Panc1 (cell line): ENCODE results near the gene MTR. TPM values are rescaled to one million over a fixed set of nuclear protein-coding genes. Genes with fewer than 3 reads are reported as not detected.

Source experiments
- ATAC-seq: fragments of 200-7000 bp; cut with Tn5 transposase; 2 replicates; pipeline ENCODE4 v1.9.1; 2020; ENCODE audit warnings: mild to moderate bottlenecking, moderate library complexity
- BruUV-seq: library from RNA; stranded (reverse); fragments of 400-500 nt; replicated peaks from 2 replicates; lab custom pipeline; 2021; lab: Mats Ljungman, UMichigan
- CTCF ChIA-PET: fragments of 300-600 bp; sonication (Branson Sonifier 250); formaldehyde crosslinking; loops from one replicate; lab custom pipeline; 2022; ENCODE audit warnings: antibody characterized with exemption; lab: Charles Lee
- POLR2A ChIA-PET: fragments of 300-600 bp; sonication (Branson Sonifier 250); formaldehyde crosslinking; loops from one replicate; lab custom pipeline; 2022; ENCODE audit warnings: antibody characterized with exemption; lab: Charles Lee
- DNase-seq: peaks from one replicate; pipeline ENCODE4 v3.0.0-alpha.2; 2010; ENCODE audit warnings: low read depth, low spot score
- H3K27ac ChIP-seq: 2 replicates; pipeline ENCODE4 v1.5.1; 2011; ENCODE audit warnings: mild to moderate bottlenecking, low read length, inconsistent platforms
- H3K27me3 ChIP-seq: fragments of 200-500 bp; sonication (Bioruptor generic); 2 replicates; pipeline ENCODE4 v1.6.0; 2014; ENCODE audit warnings: low read length, inconsistent platforms; ENCODE audit not compliant: control insufficient read depth, insufficient read depth
- H3K36me3 ChIP-seq: fragments of 200-500 bp; sonication (Bioruptor generic); 2 replicates; pipeline ENCODE4 v1.5.1; 2014; ENCODE audit warnings: inconsistent platforms, mild to moderate bottlenecking, low read length, moderate library complexity; ENCODE audit not compliant: control insufficient read depth, insufficient read depth
- H3K4me1 ChIP-seq: 2 replicates; pipeline ENCODE4 v1.5.1; 2011; ENCODE audit warnings: inconsistent platforms, mild to moderate bottlenecking, low read length, moderate library complexity; ENCODE audit not compliant: control insufficient read depth, insufficient read depth
- H3K4me3 ChIP-seq, 2 experiments: 2 replicates each; pipeline ENCODE4 v1.5.1; 2011 to 2012; ENCODE audit warnings: low read depth in 2 of 2, low read length in 2 of 2, mild to moderate bottlenecking in 2 of 2, inconsistent platforms in 1 of 2, moderate library complexity in 1 of 2
- H3K9me3 ChIP-seq: fragments of 200-500 bp; sonication (Bioruptor generic); 2 replicates; pipeline ENCODE4 v1.5.1; 2014; ENCODE audit warnings: low read depth, mild to moderate bottlenecking, inconsistent platforms, low read length, moderate library complexity; ENCODE audit not compliant: control insufficient read depth, insufficient read depth
- CTCF ChIP-seq: fragments of 450-650 bp; IDR thresholded peaks from 2 replicates; pipeline ENCODE4 v1.5.1; 2017; ENCODE audit warnings: mild to moderate bottlenecking
- POLR2AphosphoS5 ChIP-seq: IDR thresholded peaks from 2 replicates; pipeline ENCODE4 v1.6.1; 2012; ENCODE audit warnings: mild to moderate bottlenecking, low read depth, low read length, moderate library complexity
- SIN3A ChIP-seq: IDR thresholded peaks from 2 replicates; pipeline ENCODE4 v1.6.1; 2012; ENCODE audit warnings: low read depth, mild to moderate bottlenecking, low read length, moderate library complexity, borderline replicate concordance; ENCODE audit not compliant: insufficient read depth
- TCF7L2 ChIP-seq: IDR thresholded peaks from 2 replicates; pipeline ENCODE4 v1.6.1; 2011; ENCODE audit warnings: mild to moderate bottlenecking, low read depth, low read length, inconsistent platforms
- in situ Hi-C: cut with HindIII; loops from 2 replicates; pipeline ENCODE4 v1.10.0; 2016; ENCODE audit warnings: low sequenced_read_pairs, low pct_unique_long_range_greater_than_20kb
- intact Hi-C: fragments of 100-400 bp; cut with micrococcal nuclease; formaldehyde crosslinking; loops from one replicate; pipeline ENCODE4 v1.10.0; 2022; ENCODE audit not compliant: unreplicated experiment
- total RNA-seq: library from RNA; stranded (reverse); gene quantifications from one replicate; pipeline ENCODE4 v1.2.1, GENCODE V29; 2021; ENCODE audit not compliant: unreplicated experiment
- TF ChIP-seq, protein P1 (sequence below), 2 experiments: IDR thresholded peaks; 2 replicates each; pipeline ENCODE4 v1.6.1; 2011 to 2012; ENCODE audit warnings: low read depth in 2 of 2, control low read depth in 1 of 2, low read length in 1 of 2, mild to moderate bottlenecking in 1 of 2, moderate library complexity in 1 of 2; ENCODE audit not compliant: insufficient read depth in 1 of 2

Gene MTR
- total RNA-seq, 1 experiment from 2014 or later, result 33.7 TPM

GRCh38 chr1:236844499-236845271 is 49.6 kb downstream of the MTR start:
- TF ChIP-seq, protein P1, sequence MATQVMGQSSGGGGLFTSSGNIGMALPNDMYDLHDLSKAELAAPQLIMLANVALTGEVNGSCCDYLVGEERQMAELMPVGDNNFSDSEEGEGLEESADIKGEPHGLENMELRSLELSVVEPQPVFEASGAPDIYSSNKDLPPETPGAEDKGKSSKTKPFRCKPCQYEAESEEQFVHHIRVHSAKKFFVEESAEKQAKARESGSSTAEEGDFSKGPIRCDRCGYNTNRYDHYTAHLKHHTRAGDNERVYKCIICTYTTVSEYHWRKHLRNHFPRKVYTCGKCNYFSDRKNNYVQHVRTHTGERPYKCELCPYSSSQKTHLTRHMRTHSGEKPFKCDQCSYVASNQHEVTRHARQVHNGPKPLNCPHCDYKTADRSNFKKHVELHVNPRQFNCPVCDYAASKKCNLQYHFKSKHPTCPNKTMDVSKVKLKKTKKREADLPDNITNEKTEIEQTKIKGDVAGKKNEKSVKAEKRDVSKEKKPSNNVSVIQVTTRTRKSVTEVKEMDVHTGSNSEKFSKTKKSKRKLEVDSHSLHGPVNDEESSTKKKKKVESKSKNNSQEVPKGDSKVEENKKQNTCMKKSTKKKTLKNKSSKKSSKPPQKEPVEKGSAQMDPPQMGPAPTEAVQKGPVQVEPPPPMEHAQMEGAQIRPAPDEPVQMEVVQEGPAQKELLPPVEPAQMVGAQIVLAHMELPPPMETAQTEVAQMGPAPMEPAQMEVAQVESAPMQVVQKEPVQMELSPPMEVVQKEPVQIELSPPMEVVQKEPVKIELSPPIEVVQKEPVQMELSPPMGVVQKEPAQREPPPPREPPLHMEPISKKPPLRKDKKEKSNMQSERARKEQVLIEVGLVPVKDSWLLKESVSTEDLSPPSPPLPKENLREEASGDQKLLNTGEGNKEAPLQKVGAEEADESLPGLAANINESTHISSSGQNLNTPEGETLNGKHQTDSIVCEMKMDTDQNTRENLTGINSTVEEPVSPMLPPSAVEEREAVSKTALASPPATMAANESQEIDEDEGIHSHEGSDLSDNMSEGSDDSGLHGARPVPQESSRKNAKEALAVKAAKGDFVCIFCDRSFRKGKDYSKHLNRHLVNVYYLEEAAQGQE (IDR thresholded peaks at IDR 0.05; ENCODE audit: insufficient read depth in 1 of 2, low read depth in 2 of 2, low read length in 1 of 2), result no peak
- TF ChIP-seq POLR2AphosphoS5 (no peak), SIN3A (no peak), CTCF (no peak), TCF7L2 (no peak)
- no peak for ATAC-seq
- no peaks in the 10 kb centered on the region; the same call in 1 of the 2 replicates for H3K36me3 ChIP-seq
- ChIA-PET POLR2A (no interaction called here), CTCF (no interaction called here)
- H3K27ac ChIP-seq, result no peak overlapping the region
- H3K9me3 ChIP-seq, result no peaks in the 10 kb centered on the region
- intact Hi-C loops (no loop called here), in situ Hi-C loops (no loop called here)
- no peak for DNase-seq
- no peaks in the 10 kb centered on the region for H3K27me3 ChIP-seq
- H3K4me3 ChIP-seq, result no peak overlapping the region
- no peaks in the 10 kb centered on the region for H3K4me1 ChIP-seq
- BruUV-seq, result no TSS peak

GRCh38 chr1:236845830-236846229 is 50.7 kb downstream of the MTR start:
- Histone ChIP-seq H3K27ac (no peak overlapping the region), H3K27me3 (no peaks in the 10 kb centered on the region), H3K4me1 (no peaks in the 10 kb centered on the region), H3K9me3 (no peaks in the 10 kb centered on the region), H3K4me3 (no peak overlapping the region), H3K36me3 (no peaks in the 10 kb centered on the region; the same call in 1 of the 2 replicates)
- ATAC-seq (no peak), DNase-seq (no peak)
- intact Hi-C loops, result no loop called here
- in situ Hi-C loops, result no loop called here
- ChIA-PET POLR2A (no interaction called here), CTCF (no interaction called here)
- TF ChIP-seq CTCF, result no peak
- TF ChIP-seq, protein P1 (IDR thresholded peaks at IDR 0.05; ENCODE audit: insufficient read depth in 1 of 2, low read depth in 2 of 2, low read length in 1 of 2), result no peak
- TF ChIP-seq TCF7L2, result no peak
- no TSS peak for BruUV-seq
